H1 (cell line): ENCODE measurements around the gene SBNO2. TPM values are rescaled to one million over a fixed set of nuclear protein-coding genes. Genes with fewer than 3 reads are reported as not detected.

ENCODE experiments used
- ATF3 ChIP-seq: IDR thresholded peaks from 2 replicates; pipeline ENCODE4 v1.6.1; 2011; ENCODE audit warnings: low read depth, mild to moderate bottlenecking, low read length; ENCODE audit not compliant: insufficient read depth
- BRCA1 ChIP-seq: IDR thresholded peaks from 2 replicates; pipeline ENCODE4 v1.6.1; 2012; ENCODE audit warnings: low read depth, low read length, improper control_type of control experiment
- CREB1 ChIP-seq: IDR thresholded peaks from 2 replicates; pipeline ENCODE4 v1.6.1; 2012; ENCODE audit warnings: inconsistent platforms
- CTBP2 ChIP-seq: IDR thresholded peaks from 2 replicates; pipeline ENCODE4 v1.7.0; 2011; ENCODE audit warnings: borderline replicate concordance, mild to moderate bottlenecking, moderate library complexity, mixed read lengths, low read length; ENCODE audit not compliant: insufficient read depth, insufficient read length
- EGR1 ChIP-seq: IDR thresholded peaks from 2 replicates; pipeline ENCODE4 v1.6.1; 2011; ENCODE audit warnings: low read depth, low read length, borderline replicate concordance
- EP300 ChIP-seq, 2 experiments: IDR thresholded peaks; 1 replicate in 1 of 2; 2 replicates in 1 of 2; pipeline ENCODE4 v1.6.1; 2011 to 2012; ENCODE audit warnings: low read depth in 2 of 2, low read length in 2 of 2, mild to moderate bottlenecking in 2 of 2, borderline replicate concordance in 1 of 2, inconsistent platforms in 1 of 2, moderate library complexity in 1 of 2
- HDAC2 ChIP-seq, 2 experiments: fragments of 300-600 bp in 1 of 2; sonication (generic) in 1 of 2; IDR thresholded peaks; 2 replicates each; pipeline ENCODE4 v1.6.1; 2011 to 2012; ENCODE audit warnings: low read depth in 2 of 2, low read length in 2 of 2, mild to moderate bottlenecking in 2 of 2, moderate library complexity in 2 of 2, borderline replicate concordance in 1 of 2, inconsistent platforms in 1 of 2
- JUND ChIP-seq: IDR thresholded peaks from 2 replicates; pipeline ENCODE4 v1.6.1; 2011; ENCODE audit warnings: mild to moderate bottlenecking, improper control_type of control experiment, low read length
- KDM4A ChIP-seq: IDR thresholded peaks from one replicate; pipeline ENCODE4 v1.7.1; 2012; ENCODE audit warnings: low read depth, mild to moderate bottlenecking, moderate library complexity, low read length, inconsistent platforms; ENCODE audit not compliant: severe bottlenecking
- KDM5A ChIP-seq: fragments of 200-600 bp; IDR thresholded peaks from 2 replicates; pipeline ENCODE4 v1.7.1; 2012; ENCODE audit warnings: mild to moderate bottlenecking, low read length, inconsistent platforms, mixed read lengths
- MAFK ChIP-seq: IDR thresholded peaks from 2 replicates; pipeline ENCODE4 v1.6.1; 2012; ENCODE audit warnings: low read depth, mild to moderate bottlenecking, improper control_type of control experiment, low read length
- NRF1 ChIP-seq: IDR thresholded peaks from 2 replicates; pipeline ENCODE4 v1.6.1; 2011; ENCODE audit warnings: mild to moderate bottlenecking, low read depth, low read length, improper control_type of control experiment
- SAP30 ChIP-seq: fragments of 300-600 bp; sonication (generic); IDR thresholded peaks from 2 replicates; pipeline ENCODE4 v1.7.1; 2012; ENCODE audit warnings: low read length, moderate library complexity, mild to moderate bottlenecking, inconsistent platforms; ENCODE audit not compliant: insufficient read depth, insufficient replicate concordance
- SP1 ChIP-seq: IDR thresholded peaks from 2 replicates; pipeline ENCODE4 v1.6.1; 2011; ENCODE audit warnings: low read depth, low read length
- SP2 ChIP-seq: IDR thresholded peaks from 2 replicates; pipeline ENCODE4 v1.6.1; 2012; ENCODE audit warnings: mild to moderate bottlenecking, low read length, inconsistent platforms
- TAF7 ChIP-seq: optimal IDR thresholded peaks from 2 replicates; pipeline ENCODE3; 2011; ENCODE audit warnings: low read depth, mild to moderate bottlenecking, inconsistent platforms, low read length, moderate library complexity, borderline replicate concordance
- USF2 ChIP-seq: IDR thresholded peaks from 2 replicates; pipeline ENCODE4 v1.6.1; 2011; ENCODE audit warnings: low read length, improper control_type of control experiment
- polyA plus RNA-seq, 7 experiments: library from polyadenylated mRNA; depleted of rRNA in 3 of 7; stranded (reverse) in 5 of 7; unstranded in 2 of 7; fragments of >200 nt in 5 of 7; fragments of 200-250 nt in 2 of 7; gene quantifications; 1 replicate in 5 of 7; 2 replicates in 1 of 7; 4 replicates in 1 of 7; pipeline versions ENCODE4 v1.2.1 to v1.2.3, GENCODE V29; 2011 to 2013; ENCODE audit warnings: missing spikeins in 2 of 7, mixed read lengths in 2 of 7
- total RNA-seq: library from RNA; stranded (reverse); fragmentation: NEBNext Ultra II Directional; extraction: Animal tissue kit (Norgen Biotek cat#: 25700); gene quantifications from 2 replicates; pipeline ENCODE4 v1.2.1, GENCODE V29; 2021

The SBNO2 gene
- total and polyA plus RNA-seq, 2 of the 8 experiments (the other 6 are each of a cell fraction or from before 2014, with no cell fraction given) = 12.2 to 31.4 TPM

- no peak for TF ChIP-seq NRF1
- TF ChIP-seq KDM5A = no peak
- no peak for TF ChIP-seq SAP30
- no peak for TF ChIP-seq MAFK
- no peak for TF ChIP-seq USF2
- TF ChIP-seq EP300 (IDR thresholded peaks at IDR 0.05; ENCODE audit: borderline replicate concordance in 1 of 2, low read depth in 2 of 2, low read length in 2 of 2) = no peak
- TF ChIP-seq KDM4A = no peak
- TF ChIP-seq HDAC2 (IDR thresholded peaks at IDR 0.05; ENCODE audit: borderline replicate concordance in 1 of 2, low read depth in 2 of 2, low read length in 2 of 2) = no peak; a peak in 1 of 4 replicates
- TF ChIP-seq EGR1 = no peak
- TF ChIP-seq CREB1 = peak; percentile 57
- no peak for TF ChIP-seq CTBP2
- TF ChIP-seq TAF7 = peak; percentile 69
- no peak for TF ChIP-seq BRCA1
- peak; percentile 79 for TF ChIP-seq SP2
- TF ChIP-seq ATF3 = no peak
- TF ChIP-seq SP1 = peak; percentile 94
- no peak for TF ChIP-seq JUND
These were observed 31.3 kb upstream of the SBNO2 start, which contains the start of gene STK11 (continued) for GRCh38 chr19:1205114-1206099.
